Loucy (cell line): ENCODE data around the gene IQCC.

Experiments
- H2AFZ ChIP-seq: fragments of 200-600 bp; sonication (generic); 2 replicates; pipeline ENCODE4 v1.6.0; 2016; ENCODE audit warnings: antibody characterized with exemption, mild to moderate bottlenecking, low read length, moderate library complexity
- H3F3A ChIP-seq: fragments of 200-600 bp; 2 replicates; pipeline ENCODE4 v1.6.0; 2016; ENCODE audit warnings: antibody characterized with exemption, low read depth, mild to moderate bottlenecking
- H3K27me3 ChIP-seq: fragments of 200-600 bp; sonication (generic); 2 replicates; pipeline ENCODE4 v1.6.1; 2014; ENCODE audit warnings: low read length, mild to moderate bottlenecking; ENCODE audit not compliant: insufficient read depth, poor library complexity, severe bottlenecking
- H3K36me3 ChIP-seq: fragments of 200-600 bp; sonication (generic); 2 replicates; pipeline ENCODE4 v1.6.1; 2016; ENCODE audit warnings: low read length; ENCODE audit not compliant: insufficient read depth
- H3K4me1 ChIP-seq: fragments of 200-600 bp; sonication (generic); 2 replicates; pipeline ENCODE4 v1.5.1; 2014; ENCODE audit warnings: low read length, mild to moderate bottlenecking; ENCODE audit not compliant: insufficient read depth, poor library complexity, severe bottlenecking
- H3K4me2 ChIP-seq: fragments of 200-600 bp; sonication (generic); 2 replicates; pipeline ENCODE4 v1.6.0; 2014; ENCODE audit warnings: antibody characterized with exemption, low read length, low read depth, mild to moderate bottlenecking; ENCODE audit not compliant: poor library complexity, severe bottlenecking
- H3K4me3 ChIP-seq: fragments of 200-600 bp; sonication (generic); 2 replicates; pipeline ENCODE4 v1.5.1; 2014; ENCODE audit warnings: low read length, mild to moderate bottlenecking, mixed read lengths; ENCODE audit not compliant: poor library complexity, severe bottlenecking
- H3K79me2 ChIP-seq: fragments of 200-600 bp; sonication (generic); 2 replicates; pipeline ENCODE4 v1.6.1; 2014; ENCODE audit warnings: low read length; ENCODE audit not compliant: insufficient read depth
- H3K9ac ChIP-seq: fragments of 200-600 bp; sonication (generic); 2 replicates; pipeline ENCODE4 v1.6.0; 2014; ENCODE audit warnings: mild to moderate bottlenecking, low read depth, low read length, moderate library complexity; ENCODE audit not compliant: poor library complexity, severe bottlenecking
- H3K9me2 ChIP-seq: fragments of 200-600 bp; sonication (generic); replicated peaks from 2 replicates; pipeline ENCODE4 v1.6.1; 2016; ENCODE audit warnings: low read depth, low read length, mixed read lengths
- H3K9me3 ChIP-seq: fragments of 200-600 bp; sonication (generic); 2 replicates; pipeline ENCODE4 v1.6.1; 2014; ENCODE audit warnings: mild to moderate bottlenecking, antibody characterized with exemption, low read length, low read depth; ENCODE audit not compliant: insufficient read depth
- H4K20me1 ChIP-seq: fragments of 200-600 bp; sonication (generic); 2 replicates; pipeline ENCODE4 v1.6.0; 2014; ENCODE audit warnings: antibody characterized with exemption, low read length, mild to moderate bottlenecking; ENCODE audit not compliant: insufficient read depth, poor library complexity, severe bottlenecking
- CTCF ChIP-seq: fragments of 200-600 bp; sonication (generic); conservative IDR thresholded peaks from 2 replicates; pipeline ENCODE4 v1.5.1; 2014; ENCODE audit warnings: mild to moderate bottlenecking, antibody characterized with exemption, low read length
- EZH2phosphoT487 ChIP-seq: fragments of 200-600 bp; IDR thresholded peaks from 2 replicates; pipeline ENCODE4 v1.6.1; 2018; ENCODE audit warnings: antibody characterized with exemption, mild to moderate bottlenecking, moderate library complexity, borderline replicate concordance

IQCC gene

GRCh38 chr1:32184650-32185049 lies 20.8 kb upstream of the IQCC start:
- Histone ChIP-seq H3K9ac (peak overlapping the region; percentile 39), H3K4me2 (peak overlapping the region; percentile 79), H4K20me1 (peaks cover 70% of the 10 kb centered on the region), H3K4me3 (peak overlapping the region; percentile 56), H3K9me2 (no peaks in the 10 kb centered on the region), H3K4me1 (peaks cover 56% of the 10 kb centered on the region), H2AFZ (no peak overlapping the region), H3F3A (no peaks in the 10 kb centered on the region), H3K36me3 (peaks cover 42% of the 10 kb centered on the region; the same call in 1 of the 2 replicates), H3K79me2 (peaks cover 91% of the 10 kb centered on the region), H3K27me3 (no peaks in the 10 kb centered on the region), H3K9me3 (no peaks in the 10 kb centered on the region)
- no peak for TF ChIP-seq CTCF
- no peak for TF ChIP-seq EZH2phosphoT487

- Histone ChIP-seq H3F3A (no peaks in the 10 kb centered on the region), H2AFZ (no peak overlapping the region), H3K4me3 (peak overlapping the region; percentile 54), H3K4me2 (peak overlapping the region; percentile 72), H4K20me1 (peaks cover 63% of the 10 kb centered on the region), H3K9me3 (no peaks in the 10 kb centered on the region), H3K9me2 (no peaks in the 10 kb centered on the region), H3K36me3 (peaks cover 56% of the 10 kb centered on the region; the same call in 1 of the 2 replicates), H3K27me3 (no peaks in the 10 kb centered on the region), H3K4me1 (peaks cover 47% of the 10 kb centered on the region), H3K9ac (peak overlapping the region; percentile 66), H3K79me2 (peaks cover 82% of the 10 kb centered on the region)
- no peak for TF ChIP-seq EZH2phosphoT487
These were observed 19.4 kb upstream of the IQCC start for GRCh38 chr1:32186077-32186476.

GRCh38 chr1:32186491-32186890 lies 19.0 kb upstream of the IQCC start:
- peaks cover 60% of the 10 kb centered on the region; the same call in 1 of the 2 replicates for H3K36me3 ChIP-seq

More at GRCh38 chr1:32186491-32186890, 19.0 kb upstream of the IQCC start:
- Histone ChIP-seq H3K9me2 (no peaks in the 10 kb centered on the region), H3K4me2 (peak overlapping the region; percentile 72), H3K4me3 (peak overlapping the region; percentile 54), H2AFZ (no peak overlapping the region), H3K9me3 (no peaks in the 10 kb centered on the region), H3K4me1 (peaks cover 43% of the 10 kb centered on the region), H3F3A (no peaks in the 10 kb centered on the region), H3K9ac (peak overlapping the region; percentile 66), H4K20me1 (peaks cover 63% of the 10 kb centered on the region), H3K79me2 (peaks cover 78% of the 10 kb centered on the region), H3K27me3 (no peaks in the 10 kb centered on the region)
- no peak for TF ChIP-seq CTCF
- TF ChIP-seq EZH2phosphoT487 = no peak
